Astrocyte (in vitro differentiated cells and primary cell): ENCODE results near the gene CCL19.
"Not testable (repeated sequence)": the region's sequence is repeated elsewhere in the genome, so short reads cannot be mapped to it uniquely, and the experiment has no call there.

ENCODE experiments used
- CTCF ChIP-seq: IDR thresholded peaks from 2 replicates; pipeline ENCODE4 v1.5.1; 2011; ENCODE audit warnings: low read depth, mild to moderate bottlenecking, inconsistent platforms, low read length, moderate library complexity; ENCODE audit not compliant: insufficient read depth
- EZH2 ChIP-seq: IDR thresholded peaks from 2 replicates; pipeline ENCODE4 v1.6.1; 2012; ENCODE audit warnings: mild to moderate bottlenecking, low read length, inconsistent platforms; ENCODE audit not compliant: insufficient read depth

GRCh38 chr9:34719769-34720025 is 28.6 kb upstream of the CCL19 start:
- not testable (repeated sequence) for TF ChIP-seq CTCF, EZH2
